K562 (cell line): ENCODE results near the gene MDM4. TPM values are rescaled to one million over a fixed set of nuclear protein-coding genes. Genes with fewer than 3 reads are reported as not detected.

Experiments used
- CCAR2 ChIP-seq: fragments of 200-400 bp; formaldehyde crosslinking; IDR thresholded peaks from 2 replicates; pipeline ENCODE4 v1.6.1; 2017; ENCODE audit warnings: mild to moderate bottlenecking, low read depth, low read length
- CLOCK ChIP-seq: fragments of 250-450 bp; sonication (Bioruptor Pico); IDR thresholded peaks from 2 replicates; pipeline ENCODE4 v1.4.0; 2020; ENCODE audit warnings: mild to moderate bottlenecking, moderate library complexity, borderline replicate concordance
- CXXC5 ChIP-seq: fragments of 250-450 bp; sonication (Bioruptor Pico); IDR thresholded peaks from 2 replicates; pipeline ENCODE4 v1.8.0; 2022; ENCODE audit warnings: inconsistent platforms, mild to moderate bottlenecking, moderate library complexity
- E2F5 ChIP-seq: sonication (generic); formaldehyde crosslinking; IDR thresholded peaks from 2 replicates; pipeline ENCODE4 v1.8.0; 2022; ENCODE audit warnings: mild to moderate bottlenecking, missing genetic modification reagents
- ETS2 ChIP-seq: IDR thresholded peaks from 2 replicates; pipeline ENCODE4 v1.6.1; 2016; ENCODE audit warnings: borderline replicate concordance, missing genetic modification characterization, mild to moderate bottlenecking, moderate library complexity, missing compliant biosample characterization; ENCODE audit not compliant: poor library complexity, severe bottlenecking
- PCBP2 ChIP-seq: fragments of 200-400 bp; formaldehyde crosslinking; IDR thresholded peaks from 2 replicates; pipeline ENCODE4 v1.6.1; 2018; ENCODE audit warnings: low read length, low read depth, mild to moderate bottlenecking, moderate library complexity; ENCODE audit not compliant: poor library complexity, severe bottlenecking
- RFX5 ChIP-seq: IDR thresholded peaks from 2 replicates; pipeline ENCODE4 v1.6.1; 2011; ENCODE audit warnings: low read depth, mild to moderate bottlenecking, improper control_type of control experiment, low read length
- SMAD1 ChIP-seq: fragments of 150-350 bp; IDR thresholded peaks from 2 replicates; pipeline ENCODE4 v1.6.1; 2014; ENCODE audit warnings: low read length, low read depth; ENCODE audit not compliant: partially characterized antibody
- SMARCA4 ChIP-seq: fragments of 450-650 bp; IDR thresholded peaks from 2 replicates; pipeline ENCODE4 v1.6.1; 2016
- TCFL5 ChIP-seq: fragments of 250-450 bp; sonication (Bioruptor Pico); conservative IDR thresholded peaks from 2 replicates; pipeline ENCODE4 v1.6.1; 2021; ENCODE audit warnings: mild to moderate bottlenecking, moderate library complexity, matching md5 sums
- ZBTB40 ChIP-seq, 2 experiments: fragments of 450-650 bp in 1 of 2; sonication (generic) in 1 of 2; formaldehyde crosslinking in 1 of 2; IDR thresholded peaks; 2 replicates each; pipeline versions ENCODE4 v1.7.1 to v1.9.0; 2016 to 2022; ENCODE audit warnings: inconsistent platforms in 1 of 2, mild to moderate bottlenecking in 1 of 2, missing genetic modification reagents in 1 of 2
- ZNF174 ChIP-seq: fragments of 250-450 bp; sonication (Bioruptor Pico); IDR thresholded peaks from 2 replicates; pipeline ENCODE4 v1.4.0; 2020; ENCODE audit warnings: mild to moderate bottlenecking
- ZNF561 ChIP-seq: fragments of 450-650 bp; formaldehyde crosslinking; conservative IDR thresholded peaks from 2 replicates; pipeline ENCODE4 v1.4.0; 2020; ENCODE audit warnings: mild to moderate bottlenecking, moderate library complexity
- polyA plus RNA-seq, 8 experiments: library from polyadenylated mRNA; depleted of rRNA in 4 of 8; stranded (reverse) in 5 of 8; unstranded in 3 of 8; fragments of >200 nt; fragmentation: Nextera tagmentation in 2 of 8; fragmentation: Illumina TruSeq in 1 of 8; extraction: Ambion mirVana in 2 of 8; extraction: Trizol in 1 of 8; gene quantifications; 2 replicates each; pipeline versions ENCODE4 v1.2.1 to v1.2.3, GENCODE V29; 2011 to 2014; ENCODE audit warnings: inconsistent platforms in 1 of 8, missing spikeins in 1 of 8
- total RNA-seq, 7 experiments: library from RNA; depleted of rRNA in 6 of 7; stranded (reverse); fragments of >200 nt in 6 of 7; fragmentation: Illumina TruSeq in 2 of 7; extraction: Trizol in 2 of 7; gene quantifications; 2 replicates each; pipeline versions ENCODE4 v1.2.1 to v1.2.3, GENCODE V29; 2011 to 2021; ENCODE audit warnings: low replicate concordance in 1 of 7

MDM4 gene
- total and polyA plus RNA-seq, 9 of the 15 experiments (the other 6 are each of a cell fraction or from before 2014, with no cell fraction given) = 3.3 to 61.7 (median 21.2) TPM

- TF ChIP-seq CLOCK (CRISPR knock-in tag) (no peak), CCAR2 (no peak), ZNF561 (CRISPR knock-in tag) (no peak), CXXC5 (CRISPR knock-in tag) (peak; percentile 93), SMARCA4 (peak; percentile 65), ETS2 (tag) (no peak), ZNF174 (CRISPR knock-in tag) (no peak), ZBTB40 (IDR thresholded peaks at IDR 0.05) (peak; percentile 98), ZBTB40 (CRISPR knock-in tag; IDR thresholded peaks at IDR 0.05) (0 out of 2 replicates have a peak, but pooled peaks have one; percentile 18), PCBP2 (no peak), SMAD1 (peak; percentile 65), TCFL5 (CRISPR knock-in tag) (no peak), E2F5 (CRISPR knock-in tag) (0 out of 2 replicates have a peak, but pooled peaks have one; percentile 84), RFX5 (no peak)
Observed at GRCh38 chr1:204516180-204516879, at the start of gene MDM4 (continued).
